Activated T-helper 17 cell treated with anti-CD3 and anti-CD28 coated beads, Interleukin-2, amount 50 U/mL, for 72 hours (primary cell): ENCODE results near the gene FAM81A. TPM values are rescaled to one million over a fixed set of nuclear protein-coding genes. Genes with fewer than 3 reads are reported as not detected.
"Not testable (repeated sequence)": the region's sequence is repeated elsewhere in the genome, so short reads cannot be mapped to it uniquely, and the experiment has no call there.

Experiments used
- ATAC-seq: fragments of 150-1000 bp; cut with Tn5 transposase; replicated peaks from 2 replicates; pipeline ENCODE4 v1.10.0; 2021; ENCODE audit warnings: mild to moderate bottlenecking, moderate library complexity
- H3K27ac Mint-ChIP-seq: one replicate; pipeline ENCODE4 v1.8.0; 2022; ENCODE audit warnings: mixed read lengths
- H3K27me3 Mint-ChIP-seq: one replicate; pipeline ENCODE4 v1.8.0; 2022; ENCODE audit warnings: mixed read lengths
- H3K36me3 Mint-ChIP-seq: one replicate; pipeline ENCODE4 v1.8.0; 2022; ENCODE audit warnings: low read depth, mild to moderate bottlenecking, mixed read lengths
- H3K4me1 Mint-ChIP-seq: one replicate; pipeline ENCODE4 v1.8.0; 2022; ENCODE audit warnings: mixed read lengths
- H3K4me3 Mint-ChIP-seq: one replicate; pipeline ENCODE4 v1.8.0; 2022; ENCODE audit warnings: mild to moderate bottlenecking, mixed read lengths
- H3K9me3 Mint-ChIP-seq: one replicate; pipeline ENCODE4 v1.8.0; 2022; ENCODE audit warnings: mixed read lengths
- total RNA-seq, 2 donors: library from RNA; stranded (reverse); gene quantifications; one replicate each; pipeline ENCODE4 v1.2.3, GENCODE V29; 2022

Gene FAM81A
- total RNA-seq, 2 donors from 2014 or later = not detected

DNA sequence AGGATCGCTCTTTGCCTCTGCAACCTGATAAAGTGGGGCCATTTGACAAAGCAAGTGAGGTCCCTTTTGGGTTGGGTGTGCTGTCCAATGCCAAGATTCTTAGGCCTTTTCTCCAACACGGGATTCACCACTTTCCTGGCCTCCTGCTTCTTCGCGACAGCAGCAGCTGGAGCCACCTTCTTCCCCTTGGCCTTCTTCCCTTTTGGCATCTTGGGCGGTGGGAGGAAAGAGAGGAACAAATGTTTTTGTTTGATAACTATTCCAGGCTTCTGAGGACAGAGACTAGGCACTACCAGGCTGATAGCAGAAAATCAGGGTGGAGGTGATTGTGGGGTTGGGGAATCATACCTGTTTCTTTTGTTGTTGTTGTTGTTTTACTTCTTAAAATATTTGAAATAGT lies 30.0 kb upstream of the FAM81A start:
- no peak overlapping the region for H3K27ac Mint-ChIP-seq
- H3K4me3 Mint-ChIP-seq = no peak overlapping the region
- peaks cover 6% of the 10 kb centered on the region for H3K27me3 Mint-ChIP-seq
- H3K36me3 Mint-ChIP-seq = no peaks in the 10 kb centered on the region
- no peak for ATAC-seq
- no peaks in the 10 kb centered on the region for H3K9me3 Mint-ChIP-seq
- H3K4me1 Mint-ChIP-seq = peaks cover 4% of the 10 kb centered on the region

DNA sequence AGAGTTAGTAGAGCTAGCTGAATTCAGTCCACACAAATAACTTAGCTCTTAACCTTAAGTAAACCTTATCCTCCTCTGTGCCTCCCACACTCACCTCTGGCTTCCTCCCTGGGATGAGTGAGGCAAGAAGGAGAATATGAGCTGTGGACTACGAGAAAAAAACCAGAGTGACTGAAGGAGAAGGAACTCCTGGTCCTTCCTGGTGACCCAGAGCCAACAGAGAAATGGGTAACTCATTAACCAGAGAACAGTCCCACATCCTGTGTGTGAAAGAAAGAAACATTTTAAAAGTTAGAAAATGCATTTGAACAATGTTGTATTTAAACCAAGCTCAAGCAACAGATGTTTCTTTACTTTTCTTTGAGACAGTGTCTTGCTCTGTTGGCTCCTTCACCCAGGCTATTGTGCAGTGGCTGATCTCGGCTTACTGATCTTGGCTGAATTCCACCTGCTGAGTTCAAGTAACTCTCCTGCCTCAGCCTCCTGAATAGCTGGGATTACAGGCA lies 27.5 kb upstream of the FAM81A start:
- Mint-ChIP-seq H3K9me3 (no peaks in the 10 kb centered on the region), H3K36me3 (no peaks in the 10 kb centered on the region), H3K4me3 (no peak overlapping the region), H3K27ac (no peak overlapping the region), H3K4me1 (peaks cover 6% of the 10 kb centered on the region), H3K27me3 (peaks cover 12% of the 10 kb centered on the region)
- ATAC-seq = no peak

DNA sequence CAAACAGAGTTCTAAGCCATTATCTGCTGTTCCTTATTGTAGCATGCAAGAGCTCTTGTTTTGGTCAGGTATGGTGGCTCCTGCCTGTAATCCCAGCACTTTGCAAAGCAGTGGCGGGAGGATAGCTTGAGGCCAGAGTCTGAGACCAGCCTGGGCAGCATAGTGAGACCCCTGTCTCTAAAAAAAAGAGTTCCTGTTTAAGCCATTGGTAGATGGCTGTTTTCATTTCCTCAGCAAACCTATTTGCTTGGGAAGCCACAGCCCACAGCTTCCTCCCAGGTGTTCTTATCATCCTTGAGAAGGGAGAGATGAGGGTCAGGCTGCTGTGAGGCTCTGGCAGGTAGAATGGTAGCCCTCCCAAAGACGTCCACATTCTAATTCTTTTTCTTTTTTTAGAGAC lies 24.4 kb upstream of the FAM81A start:
- H3K36me3 Mint-ChIP-seq = no peaks in the 10 kb centered on the region
- peaks cover 6% of the 10 kb centered on the region for H3K4me1 Mint-ChIP-seq
- peak; percentile 2 for ATAC-seq
- H3K27ac Mint-ChIP-seq = no peak overlapping the region
- peaks cover 17% of the 10 kb centered on the region for H3K27me3 Mint-ChIP-seq
- no peak overlapping the region for H3K4me3 Mint-ChIP-seq
- H3K9me3 Mint-ChIP-seq = no peaks in the 10 kb centered on the region

DNA sequence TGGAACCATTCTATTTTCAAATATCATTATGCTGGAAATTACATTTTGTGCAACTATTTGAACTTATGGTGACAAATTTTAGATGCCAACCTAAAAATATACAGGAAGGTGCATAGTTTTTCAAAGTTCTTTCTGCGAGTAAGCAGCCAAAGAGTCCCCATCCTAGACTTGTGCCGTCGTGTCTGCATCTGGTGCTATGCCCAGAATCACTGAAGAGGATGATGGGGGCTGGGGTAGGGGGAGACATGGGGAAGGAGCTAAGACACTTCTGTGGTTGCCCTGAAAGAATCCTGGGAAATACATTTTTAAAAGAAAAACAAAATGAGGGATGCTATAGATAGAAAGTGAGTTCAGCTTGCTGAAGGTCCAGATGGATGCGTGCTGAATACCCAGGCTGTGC lies 21.2 kb upstream of the FAM81A start:
- Mint-ChIP-seq H3K9me3 (no peaks in the 10 kb centered on the region), H3K4me1 (peaks cover 6% of the 10 kb centered on the region), H3K27ac (no peak overlapping the region), H3K36me3 (no peaks in the 10 kb centered on the region), H3K4me3 (no peak overlapping the region), H3K27me3 (peaks cover 23% of the 10 kb centered on the region)
- ATAC-seq = no peak

DNA sequence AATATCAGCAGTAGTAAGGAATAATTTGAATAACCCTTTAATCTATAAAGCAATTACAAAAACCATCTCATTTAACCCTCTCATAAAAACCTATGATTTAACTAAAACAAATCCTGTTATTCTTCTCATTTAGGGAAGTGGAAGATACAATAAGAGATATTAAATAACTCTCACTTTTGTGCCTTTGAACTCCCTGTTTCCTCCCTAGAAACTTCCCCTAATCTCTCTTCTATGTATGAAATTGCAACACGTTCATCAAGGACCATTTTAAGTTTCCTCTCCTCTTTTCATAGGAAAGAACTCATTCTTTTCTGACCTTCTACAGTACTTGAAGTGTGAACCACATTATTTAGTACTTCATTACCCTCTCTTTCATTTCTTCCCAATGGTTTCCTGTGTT lies 18.8 kb upstream of the FAM81A start:
- H3K27me3 Mint-ChIP-seq = peaks cover 28% of the 10 kb centered on the region
- no peak overlapping the region for H3K27ac Mint-ChIP-seq
- H3K4me1 Mint-ChIP-seq = no peaks in the 10 kb centered on the region
- no peak overlapping the region for H3K4me3 Mint-ChIP-seq
- H3K9me3 Mint-ChIP-seq = no peaks in the 10 kb centered on the region
- ATAC-seq = no peak
- H3K36me3 Mint-ChIP-seq = no peaks in the 10 kb centered on the region

DNA sequence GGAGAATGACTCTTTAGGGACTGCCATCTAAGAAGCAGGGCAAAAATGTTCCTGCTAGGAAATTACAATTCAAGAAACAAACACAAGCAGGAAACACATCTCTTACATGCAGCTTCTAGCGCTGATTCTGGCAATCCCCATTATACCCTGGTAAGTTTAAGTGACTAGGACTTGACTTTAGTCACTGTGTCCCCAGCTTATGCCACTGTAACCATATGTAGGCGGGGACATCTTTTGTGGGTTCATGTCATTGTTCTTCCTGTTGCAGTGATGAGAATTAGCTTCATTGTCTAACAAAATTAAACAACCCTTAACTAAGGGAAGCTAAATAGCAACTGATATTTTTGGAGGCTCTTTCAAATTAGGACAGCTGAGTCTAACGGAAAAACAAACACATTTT lies 17.9 kb upstream of the FAM81A start:
- no peak overlapping the region for H3K4me3 Mint-ChIP-seq
- no peaks in the 10 kb centered on the region for H3K36me3 Mint-ChIP-seq
- H3K27me3 Mint-ChIP-seq = peaks cover 31% of the 10 kb centered on the region
- H3K4me1 Mint-ChIP-seq = no peaks in the 10 kb centered on the region
- H3K27ac Mint-ChIP-seq = no peak overlapping the region
- ATAC-seq = peak; percentile 91
- H3K9me3 Mint-ChIP-seq = no peaks in the 10 kb centered on the region

DNA sequence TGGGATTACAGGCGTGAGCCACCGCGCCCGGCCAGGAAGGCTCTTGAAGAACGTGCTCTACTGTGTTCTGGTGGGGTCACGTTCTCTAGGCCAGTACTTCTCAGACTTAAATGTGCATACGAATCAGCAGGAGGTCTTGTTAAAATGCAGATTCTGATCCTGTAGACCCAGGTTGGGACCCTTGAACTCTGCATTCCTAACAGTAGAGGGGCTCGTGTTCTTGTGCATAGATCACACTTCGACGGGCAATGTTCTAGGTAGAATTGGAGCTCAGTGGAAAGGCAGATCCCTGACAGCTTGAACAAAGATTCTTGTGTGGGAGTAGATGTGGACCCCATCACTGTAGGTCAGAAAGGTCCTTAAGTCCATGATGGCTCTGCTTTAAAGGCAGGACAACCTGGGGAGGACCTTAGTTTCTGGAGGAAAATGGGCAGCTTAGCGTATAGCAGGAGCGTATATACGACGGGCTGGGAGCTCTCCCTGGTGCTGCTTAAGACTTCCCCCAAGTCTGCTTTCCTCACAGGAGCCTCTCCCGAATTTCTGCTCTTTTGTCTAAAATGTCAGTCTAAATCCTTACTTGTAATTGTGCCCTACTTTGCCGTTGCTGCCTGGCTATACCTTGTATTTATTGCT lies 16.9 kb upstream of the FAM81A start:
- Mint-ChIP-seq H3K9me3 (no peaks in the 10 kb centered on the region), H3K36me3 (no peaks in the 10 kb centered on the region)
- no peak for ATAC-seq

DNA sequence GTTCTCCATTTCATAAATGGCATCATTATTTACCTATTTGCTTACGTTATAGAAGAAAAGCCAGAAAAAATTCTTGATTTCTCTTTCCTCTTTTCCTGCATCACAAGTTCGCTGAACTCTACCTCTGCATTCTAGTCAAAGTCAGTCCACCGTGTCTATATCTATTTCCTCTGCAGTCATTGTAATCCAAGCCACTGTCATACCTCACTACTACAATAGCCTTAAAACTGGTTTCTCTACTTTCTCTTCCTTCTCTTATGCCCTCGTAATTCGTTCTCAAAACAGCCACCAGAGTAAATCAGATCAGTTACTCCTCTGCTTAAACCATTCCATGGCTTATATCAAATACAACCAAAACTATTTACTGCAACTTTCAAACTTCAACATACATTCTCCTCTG lies 13.4 kb upstream of the FAM81A start:
- no peaks in the 10 kb centered on the region for H3K4me1 Mint-ChIP-seq
- H3K27ac Mint-ChIP-seq = no peak overlapping the region
- peaks cover 26% of the 10 kb centered on the region for H3K27me3 Mint-ChIP-seq
- no peak overlapping the region for H3K4me3 Mint-ChIP-seq
- H3K9me3 Mint-ChIP-seq = no peaks in the 10 kb centered on the region
- no peaks in the 10 kb centered on the region for H3K36me3 Mint-ChIP-seq
- no peak for ATAC-seq

More for the DNA sequence above, 16.9 kb upstream of the FAM81A start:
- H3K4me3 Mint-ChIP-seq = no peak overlapping the region
- H3K4me1 Mint-ChIP-seq = no peaks in the 10 kb centered on the region
- no peak overlapping the region for H3K27ac Mint-ChIP-seq
- peaks cover 31% of the 10 kb centered on the region for H3K27me3 Mint-ChIP-seq

DNA sequence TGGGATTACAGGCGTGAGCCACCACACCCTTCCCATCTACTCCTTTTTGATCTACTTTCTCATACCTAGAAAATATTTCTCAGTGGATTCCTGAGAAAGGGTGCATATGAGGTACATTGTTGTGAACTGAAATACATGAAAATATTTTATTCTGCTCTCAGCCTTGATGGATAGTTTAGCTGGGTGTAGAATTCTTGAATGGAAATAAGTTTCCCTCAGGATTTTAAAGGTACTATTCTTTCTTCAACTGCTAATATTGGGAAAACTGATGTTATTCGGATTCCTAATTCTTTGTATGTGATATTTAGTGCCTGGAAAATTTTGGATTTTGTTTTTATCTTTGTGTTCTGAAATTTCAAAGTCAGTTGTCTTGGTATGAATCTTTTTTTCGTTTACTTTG lies 9.1 kb upstream of the FAM81A start:
- not testable (repeated sequence) for H3K9me3 Mint-ChIP-seq, H3K27ac Mint-ChIP-seq, ATAC-seq, H3K36me3 Mint-ChIP-seq, H3K4me3 Mint-ChIP-seq, H3K4me1 Mint-ChIP-seq
- H3K27me3 Mint-ChIP-seq = peaks cover 28% of the 10 kb centered on the region

DNA sequence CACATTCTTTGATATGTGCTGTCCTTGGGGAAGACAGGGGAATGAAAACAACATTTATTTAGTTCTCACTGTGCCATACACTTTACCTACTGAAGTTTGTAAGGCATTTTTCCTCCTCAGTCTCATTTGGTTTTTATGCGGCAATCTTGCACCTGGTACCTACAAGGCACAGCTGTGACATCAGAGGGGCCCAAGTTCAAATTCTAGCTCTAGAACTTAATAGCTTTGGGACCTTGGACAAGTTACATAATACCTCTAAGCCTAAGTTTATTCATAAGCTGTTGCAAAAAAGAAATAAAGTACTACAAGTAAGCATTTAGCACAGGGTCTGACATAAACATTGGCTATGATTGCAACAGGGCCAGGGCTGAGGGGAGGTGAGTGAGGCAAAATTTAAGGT lies 5.6 kb upstream of the FAM81A start:
- no peaks in the 10 kb centered on the region for H3K36me3 Mint-ChIP-seq
- H3K27me3 Mint-ChIP-seq = peaks cover 43% of the 10 kb centered on the region
- ATAC-seq = no peak
- H3K4me1 Mint-ChIP-seq = no peaks in the 10 kb centered on the region
- no peak overlapping the region for H3K4me3 Mint-ChIP-seq
- H3K27ac Mint-ChIP-seq = no peak overlapping the region
- H3K9me3 Mint-ChIP-seq = no peaks in the 10 kb centered on the region

DNA sequence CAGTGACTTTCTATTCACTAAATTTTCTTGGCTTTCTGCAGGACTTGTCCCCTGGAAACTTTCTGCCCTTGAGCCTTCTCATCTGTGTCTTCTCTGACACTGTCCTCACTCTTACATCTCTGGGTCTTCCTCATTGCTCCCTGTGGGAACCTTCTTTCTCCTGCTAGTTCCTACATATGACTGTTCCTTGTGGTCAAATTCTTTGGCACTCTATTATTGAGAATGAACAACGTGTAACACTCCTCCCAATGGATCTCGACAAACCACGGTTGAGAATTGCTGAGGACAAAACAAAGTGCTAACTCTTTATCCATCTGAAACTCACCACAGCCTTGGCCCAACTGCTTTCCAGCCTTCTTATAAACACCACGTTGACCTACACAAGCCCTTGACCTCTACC lies 3.5 kb upstream of the FAM81A start:
- no peaks in the 10 kb centered on the region for H3K4me1 Mint-ChIP-seq
- no peaks in the 10 kb centered on the region for H3K9me3 Mint-ChIP-seq
- ATAC-seq = no peak
- no peak overlapping the region for H3K4me3 Mint-ChIP-seq
- no peaks in the 10 kb centered on the region for H3K36me3 Mint-ChIP-seq
- H3K27me3 Mint-ChIP-seq = peaks cover 43% of the 10 kb centered on the region
- H3K27ac Mint-ChIP-seq = no peak overlapping the region

DNA sequence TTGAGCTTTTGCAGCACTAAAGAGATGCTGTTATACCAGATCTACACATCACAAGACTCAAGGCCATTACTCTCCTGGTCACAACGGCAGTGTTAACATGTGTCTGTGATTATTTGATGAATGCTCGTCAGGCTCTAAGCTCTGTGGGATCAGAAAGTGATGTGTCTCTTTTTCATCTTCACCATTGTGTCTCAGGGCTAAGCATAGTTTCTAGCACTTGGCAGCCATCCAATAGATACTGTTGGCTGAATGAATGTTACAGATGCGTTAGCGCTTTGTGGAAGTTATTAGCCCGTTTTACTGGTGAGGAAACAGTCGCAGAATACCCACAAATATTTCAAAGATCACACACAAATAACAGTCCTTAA lies 1.2 kb upstream of the FAM81A start:
- no peaks in the 10 kb centered on the region for H3K9me3 Mint-ChIP-seq
- no peaks in the 10 kb centered on the region for H3K4me1 Mint-ChIP-seq
- no peaks in the 10 kb centered on the region for H3K36me3 Mint-ChIP-seq

DNA sequence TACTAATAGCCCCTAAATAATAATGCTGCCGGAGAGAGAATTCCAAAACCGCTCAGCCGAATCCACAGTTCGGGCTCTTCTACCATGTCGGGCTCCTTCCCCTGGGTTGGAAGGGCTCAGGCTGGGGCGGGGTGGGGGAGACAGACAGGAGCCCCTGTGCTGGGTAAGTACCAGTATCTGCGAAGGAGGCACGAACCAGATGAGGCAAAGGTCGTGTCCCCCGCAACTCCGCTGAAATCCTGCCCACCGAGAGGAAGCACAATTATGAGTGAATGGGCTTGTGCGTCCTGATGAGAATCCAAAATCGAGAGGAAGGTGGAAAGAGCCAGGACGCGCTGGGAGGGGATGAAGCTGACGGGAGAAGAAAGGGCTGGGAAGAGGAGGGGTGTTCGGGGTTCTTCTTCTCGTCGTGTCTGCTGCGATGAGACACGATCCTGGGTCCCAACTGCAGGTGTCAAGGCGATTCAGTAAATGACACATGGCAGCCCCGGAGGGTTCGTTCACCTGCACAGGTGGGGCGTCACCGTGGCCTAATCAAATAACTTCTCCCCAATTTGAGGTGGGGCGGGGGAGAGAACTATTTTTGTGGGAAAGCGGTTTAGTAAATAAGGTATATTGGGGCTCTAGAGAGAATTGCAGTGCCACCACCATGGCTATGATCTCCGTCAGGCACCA lies 707 bp upstream of the FAM81A start:
- H3K27ac Mint-ChIP-seq = no peak overlapping the region
- ATAC-seq = no peak
- H3K36me3 Mint-ChIP-seq = no peaks in the 10 kb centered on the region
- no peaks in the 10 kb centered on the region for H3K9me3 Mint-ChIP-seq
- no peaks in the 10 kb centered on the region for H3K4me1 Mint-ChIP-seq
- H3K27me3 Mint-ChIP-seq = peaks cover 40% of the 10 kb centered on the region
- H3K4me3 Mint-ChIP-seq = peak overlapping the region; percentile 72

More for the DNA sequence above, 1.2 kb upstream of the FAM81A start:
- H3K4me3 Mint-ChIP-seq = peak overlapping the region; percentile 72
- H3K27ac Mint-ChIP-seq = no peak overlapping the region
- ATAC-seq = no peak
- peaks cover 40% of the 10 kb centered on the region for H3K27me3 Mint-ChIP-seq

DNA sequence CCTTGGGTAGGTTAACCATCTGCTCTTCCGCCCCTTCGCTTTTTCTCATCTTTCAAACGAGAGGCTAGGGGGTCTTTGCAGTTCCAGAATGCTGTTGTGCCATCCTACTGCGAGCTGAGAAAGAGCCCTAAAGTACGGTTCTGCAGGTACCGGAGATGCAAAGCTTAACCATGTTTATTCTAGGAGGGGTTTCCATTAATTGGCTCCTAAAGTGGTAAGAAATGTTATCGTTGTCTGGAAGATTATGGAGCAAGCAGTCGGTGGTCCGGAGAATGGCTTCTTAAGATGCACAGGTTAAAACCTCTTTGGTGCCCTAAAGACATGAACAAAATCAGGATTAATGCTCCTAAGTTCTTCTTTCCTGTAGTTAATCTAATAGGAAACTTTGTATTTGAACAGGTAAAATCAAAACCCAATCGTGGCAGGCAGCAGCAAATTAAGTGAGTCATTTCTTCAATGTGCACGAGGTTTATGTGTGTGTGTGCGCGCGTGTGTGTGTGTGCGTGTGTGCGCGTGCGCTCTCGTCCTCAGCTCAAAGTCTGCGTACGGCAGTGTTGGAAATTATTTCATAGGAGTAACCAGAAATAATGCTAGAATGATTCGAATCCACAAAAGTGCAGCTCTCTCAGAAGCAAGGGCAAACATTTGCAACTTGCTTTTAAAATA lies 772 bp downstream of the FAM81A start:
- no peaks in the 10 kb centered on the region for H3K4me1 Mint-ChIP-seq
- H3K27ac Mint-ChIP-seq = no peak overlapping the region
- H3K9me3 Mint-ChIP-seq = no peaks in the 10 kb centered on the region
- peaks cover 40% of the 10 kb centered on the region for H3K27me3 Mint-ChIP-seq
- H3K4me3 Mint-ChIP-seq = peak overlapping the region; percentile 62
- ATAC-seq = no peak
- H3K36me3 Mint-ChIP-seq = no peaks in the 10 kb centered on the region

DNA sequence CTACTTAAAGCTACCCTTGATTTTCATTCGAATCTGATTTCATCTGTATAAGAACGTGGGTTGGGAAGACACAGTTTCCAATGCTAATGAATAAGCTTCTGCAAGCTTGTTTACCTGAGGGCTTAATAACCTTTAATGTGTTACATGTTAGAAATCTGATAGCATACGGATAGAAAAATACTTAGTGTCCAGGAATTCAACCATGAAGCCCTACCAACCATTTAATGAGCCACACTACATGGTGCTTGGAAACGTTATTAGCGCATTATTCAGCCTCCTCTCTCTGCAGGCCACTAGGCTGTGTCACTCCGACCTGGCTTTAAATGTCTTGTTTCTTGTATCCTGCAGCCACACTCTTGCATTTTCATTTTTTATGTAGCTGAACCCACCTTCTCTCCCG lies 1.6 kb downstream of the FAM81A start:
- Mint-ChIP-seq H3K9me3 (no peaks in the 10 kb centered on the region), H3K27me3 (peaks cover 32% of the 10 kb centered on the region)
- no peak for ATAC-seq

More for the DNA sequence above, 1.6 kb downstream of the FAM81A start:
- H3K4me3 Mint-ChIP-seq = no peak overlapping the region
- H3K4me1 Mint-ChIP-seq = no peaks in the 10 kb centered on the region
- H3K36me3 Mint-ChIP-seq = no peaks in the 10 kb centered on the region
- no peak overlapping the region for H3K27ac Mint-ChIP-seq
